PC-9 (cell line): Measurements from ENCODE around the gene GUCD1. TPM values are rescaled to one million over a fixed set of nuclear protein-coding genes. Genes with fewer than 3 reads are reported as not detected.

Experiments used
- BruUV-seq: library from RNA; stranded (reverse); fragments of 400-500 nt; replicated peaks from 2 replicates; lab custom pipeline; 2021; lab: Mats Ljungman, UMichigan
- CTCF ChIA-PET: fragments of 300-600 bp; sonication (Branson Sonifier 250); formaldehyde crosslinking; loops from one replicate; lab custom pipeline; 2022; ENCODE audit warnings: antibody characterized with exemption; lab: Charles Lee
- POLR2A ChIA-PET: fragments of 300-600 bp; sonication (Branson Sonifier 250); formaldehyde crosslinking; loops from one replicate; lab custom pipeline; 2022; ENCODE audit warnings: antibody characterized with exemption; ENCODE audit not compliant: unreplicated experiment; lab: Charles Lee
- DNase-seq, 2 experiments: peaks; one replicate each; pipeline versions ENCODE4 v3.0.0 to v3.0.0-alpha.2; 2015 to 2022; ENCODE audit warnings: mixed read lengths in 1 of 2
- H2AFZ ChIP-seq: fragments of 200-600 bp; sonication (generic); 2 replicates; pipeline ENCODE4 v1.8.1; 2017; ENCODE audit warnings: antibody characterized with exemption
- H3F3A ChIP-seq: fragments of 200-600 bp; sonication (generic); 2 replicates; pipeline ENCODE4 v1.8.1; 2017; ENCODE audit warnings: antibody characterized with exemption, mild to moderate bottlenecking, low read depth; ENCODE audit not compliant: insufficient read depth
- H3K27ac ChIP-seq: fragments of 200-600 bp; sonication (generic); 2 replicates; pipeline ENCODE4 v1.6.1; 2016; ENCODE audit warnings: mixed run types
- H3K27me3 ChIP-seq: fragments of 200-600 bp; sonication (generic); 2 replicates; pipeline ENCODE4 v1.6.1; 2016; ENCODE audit warnings: low read depth, mixed run types; ENCODE audit not compliant: insufficient read depth
- H3K36me3 ChIP-seq: fragments of 200-600 bp; sonication (generic); 2 replicates; pipeline ENCODE4 v1.6.1; 2016; ENCODE audit warnings: low read depth, mixed run types
- H3K4me1 ChIP-seq: fragments of 200-600 bp; sonication (generic); replicated peaks from 2 replicates; pipeline ENCODE4 v1.6.1; 2016; ENCODE audit warnings: mixed run types; ENCODE audit not compliant: insufficient read depth
- H3K4me2 ChIP-seq: fragments of 200-600 bp; sonication (generic); 2 replicates; pipeline ENCODE4 v1.6.1; 2017; ENCODE audit warnings: mixed run types
- H3K4me3 ChIP-seq: fragments of 200-600 bp; sonication (generic); 2 replicates; pipeline ENCODE4 v1.6.1; 2016; ENCODE audit warnings: mixed run types
- H3K79me2 ChIP-seq: fragments of 200-600 bp; sonication (generic); 2 replicates; pipeline ENCODE4 v1.6.1; 2017; ENCODE audit warnings: low read depth, mixed run types
- H3K9me2 ChIP-seq: fragments of 200-600 bp; sonication (generic); 2 replicates; pipeline ENCODE4 v1.8.1; 2017; ENCODE audit warnings: mild to moderate bottlenecking; ENCODE audit not compliant: insufficient read depth
- H3K9me3 ChIP-seq: fragments of 200-600 bp; sonication (generic); 2 replicates; pipeline ENCODE4 v1.8.1; 2016; ENCODE audit warnings: low read depth; ENCODE audit not compliant: insufficient read depth
- H4K20me1 ChIP-seq: fragments of 200-600 bp; sonication (generic); 2 replicates; pipeline ENCODE4 v1.8.1; 2017; ENCODE audit not compliant: insufficient read depth
- EZH2 ChIP-seq: fragments of 200-600 bp; sonication (generic); IDR thresholded peaks from 2 replicates; pipeline ENCODE4 v1.8.0; 2017; ENCODE audit warnings: antibody characterized with exemption, low read depth
- intact Hi-C: fragments of 100-400 bp; cut with micrococcal nuclease; formaldehyde crosslinking; loops from one replicate; pipeline ENCODE4 v1.10.0; 2022; ENCODE audit not compliant: unreplicated experiment
- total RNA-seq: library from RNA; stranded (reverse); gene quantifications from 2 replicates; pipeline ENCODE4 v1.2.3, GENCODE V29; 2021
- TF ChIP-seq, protein P1 (sequence below): fragments of 200-600 bp; sonication (generic); conservative IDR thresholded peaks from 2 replicates; pipeline ENCODE4 v1.6.1; 2017; ENCODE audit warnings: mixed run types, antibody characterized with exemption, mild to moderate bottlenecking, moderate library complexity

GUCD1 gene
- total RNA-seq, 1 experiment from 2014 or later: 80.2 TPM

DNA sequence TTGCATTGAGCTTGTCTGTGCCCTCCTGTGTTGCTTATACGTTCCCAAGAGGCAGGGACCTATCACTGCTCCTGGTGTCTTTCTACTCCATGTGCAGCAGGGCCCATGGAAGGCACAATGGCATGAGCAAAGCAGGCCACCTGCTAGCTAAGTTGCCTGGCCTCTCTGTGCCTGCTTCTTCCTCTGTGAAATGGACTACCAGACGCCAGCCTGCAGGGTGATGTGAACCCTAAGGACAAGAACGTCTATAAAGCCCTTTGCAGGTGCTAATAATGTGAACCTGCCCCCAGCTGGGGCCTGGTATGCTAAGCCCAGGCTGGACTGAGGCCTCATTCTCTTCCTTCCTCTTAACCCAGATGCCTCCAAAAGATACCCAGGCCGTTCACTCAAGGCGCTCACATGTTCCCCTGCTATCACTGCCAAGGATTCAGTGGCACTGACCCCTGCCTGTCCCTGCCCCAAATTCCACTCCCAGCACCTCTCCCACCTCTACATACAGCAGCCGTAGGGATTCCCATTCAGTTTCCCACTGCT is 4.0 kb downstream of the GUCD1 start:
- H3K9me3 ChIP-seq: no peaks in the 10 kb centered on the region
- no peaks in the 10 kb centered on the region for H3K9me2 ChIP-seq
- no peak overlapping the region for H2AFZ ChIP-seq
- H3K27me3 ChIP-seq: no peaks in the 10 kb centered on the region
- POLR2A ChIA-PET: no interaction called here
- no peak for TF ChIP-seq EZH2
- TF ChIP-seq, protein P1, sequence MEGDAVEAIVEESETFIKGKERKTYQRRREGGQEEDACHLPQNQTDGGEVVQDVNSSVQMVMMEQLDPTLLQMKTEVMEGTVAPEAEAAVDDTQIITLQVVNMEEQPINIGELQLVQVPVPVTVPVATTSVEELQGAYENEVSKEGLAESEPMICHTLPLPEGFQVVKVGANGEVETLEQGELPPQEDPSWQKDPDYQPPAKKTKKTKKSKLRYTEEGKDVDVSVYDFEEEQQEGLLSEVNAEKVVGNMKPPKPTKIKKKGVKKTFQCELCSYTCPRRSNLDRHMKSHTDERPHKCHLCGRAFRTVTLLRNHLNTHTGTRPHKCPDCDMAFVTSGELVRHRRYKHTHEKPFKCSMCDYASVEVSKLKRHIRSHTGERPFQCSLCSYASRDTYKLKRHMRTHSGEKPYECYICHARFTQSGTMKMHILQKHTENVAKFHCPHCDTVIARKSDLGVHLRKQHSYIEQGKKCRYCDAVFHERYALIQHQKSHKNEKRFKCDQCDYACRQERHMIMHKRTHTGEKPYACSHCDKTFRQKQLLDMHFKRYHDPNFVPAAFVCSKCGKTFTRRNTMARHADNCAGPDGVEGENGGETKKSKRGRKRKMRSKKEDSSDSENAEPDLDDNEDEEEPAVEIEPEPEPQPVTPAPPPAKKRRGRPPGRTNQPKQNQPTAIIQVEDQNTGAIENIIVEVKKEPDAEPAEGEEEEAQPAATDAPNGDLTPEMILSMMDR: no peak
- H3K4me1 ChIP-seq: peaks cover 7% of the 10 kb centered on the region
- 0 out of 2 replicates have a peak, but pooled peaks cover 6% of the 10 kb centered on the region for H3K36me3 ChIP-seq
- no peak overlapping the region for H3K4me2 ChIP-seq
- intact Hi-C loops: no loop called here
- DNase-seq: no peak
- no peak overlapping the region for H3K4me3 ChIP-seq
- peaks cover 40% of the 10 kb centered on the region for H3K79me2 ChIP-seq
- no peaks in the 10 kb centered on the region; the same call in 1 of the 2 replicates for H4K20me1 ChIP-seq
- CTCF ChIA-PET: no interaction called here
- H3F3A ChIP-seq: no peaks in the 10 kb centered on the region
- no peak overlapping the region for H3K27ac ChIP-seq
- BruUV-seq: no TSS peak

GRCh38 chr22:24550028-24550901 is 4.7 kb downstream of the GUCD1 start:
- Histone ChIP-seq H3K27me3 (no peaks in the 10 kb centered on the region), H3K4me1 (peaks cover 7% of the 10 kb centered on the region), H3K79me2 (peaks cover 39% of the 10 kb centered on the region), H3F3A (no peaks in the 10 kb centered on the region), H3K9me3 (no peaks in the 10 kb centered on the region), H3K9me2 (no peaks in the 10 kb centered on the region), H3K36me3 (0 out of 2 replicates have a peak, but pooled peaks cover 6% of the 10 kb centered on the region), H2AFZ (no peak overlapping the region), H3K4me2 (no peak overlapping the region), H3K27ac (no peak overlapping the region), H3K4me3 (no peak overlapping the region), H4K20me1 (no peaks in the 10 kb centered on the region; the same call in 1 of the 2 replicates)
- DNase-seq: no peak
- no TSS peak for BruUV-seq
- intact Hi-C loops: no loop called here
- TF ChIP-seq, protein P1: no peak
- TF ChIP-seq EZH2: no peak
- POLR2A ChIA-PET: no interaction called here
- CTCF ChIA-PET: no interaction called here

DNA sequence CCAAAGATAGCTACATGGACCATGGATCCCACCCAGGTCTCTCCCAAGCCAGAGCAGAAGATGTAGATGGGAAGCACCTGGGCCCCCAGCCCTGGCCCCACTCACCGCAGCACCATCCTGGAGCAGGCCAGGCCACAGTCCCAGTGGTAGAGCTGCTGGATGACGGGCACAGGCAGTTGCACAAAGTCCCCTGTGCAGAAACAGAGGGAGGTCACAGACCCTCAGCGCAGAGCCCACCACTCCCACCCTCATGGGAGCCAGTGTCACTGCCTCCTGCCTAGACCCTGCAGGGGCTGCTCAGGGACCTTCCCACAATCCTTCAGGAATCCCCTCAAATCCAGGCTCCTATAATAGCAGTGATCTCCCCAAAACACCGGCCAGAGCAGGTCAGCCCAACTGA is 6.1 kb downstream of the GUCD1 start:
- POLR2A ChIA-PET: no interaction called here
- H3K27ac ChIP-seq: no peak overlapping the region
- H3K9me3 ChIP-seq: no peaks in the 10 kb centered on the region
- H3K36me3 ChIP-seq: 0 out of 2 replicates have a peak, but pooled peaks cover 6% of the 10 kb centered on the region
- peaks cover 29% of the 10 kb centered on the region for H3K79me2 ChIP-seq
- no peak overlapping the region for H2AFZ ChIP-seq
- H3K4me2 ChIP-seq: no peak overlapping the region
- no peaks in the 10 kb centered on the region; the same call in 1 of the 2 replicates for H4K20me1 ChIP-seq
- TF ChIP-seq, protein P1: no peak
- no peak for TF ChIP-seq EZH2
- H3K4me3 ChIP-seq: no peak overlapping the region
- BruUV-seq: no TSS peak
- intact Hi-C loops: no loop called here
- no peaks in the 10 kb centered on the region for H3F3A ChIP-seq
- no peaks in the 10 kb centered on the region for H3K9me2 ChIP-seq
- no peak for DNase-seq
- H3K4me1 ChIP-seq: peaks cover 5% of the 10 kb centered on the region
- H3K27me3 ChIP-seq: no peaks in the 10 kb centered on the region
- CTCF ChIA-PET: no interaction called here
